Measurements from ENCODE around the gene SETD2.

SETD2 gene

GRCh38 chr3:46966811-46967210 is 197.1 kb downstream of the SETD2 start:
- in situ Hi-C loops (cut with MboI; ENCODE audit: low sequenced_read_pairs): no loop called here

All from HL-60/S4 treated with retinoic acid at 250 ng/mL for 4 days and 3 days (cell line).